B cell (primary cell): ENCODE measurements around the gene NFAT5. TPM values are rescaled to one million over a fixed set of nuclear protein-coding genes. Genes with fewer than 3 reads are reported as not detected.

ENCODE experiments used
- ATAC-seq: fragments of 200-7000 bp; cut with Tn5 transposase; one replicate; pipeline ENCODE4 v1.10.0; 2021; ENCODE audit warnings: low read depth, mild to moderate bottlenecking, moderate number of reproducible peaks, moderate library complexity
- CTCF ChIA-PET: fragments of 350-600 bp; sonication (Branson Sonifier 250); formaldehyde crosslinking; loops from one replicate; lab custom pipeline; 2021; ENCODE audit warnings: antibody characterized with exemption, inconsistent platforms; lab: Charles Lee
- POLR2A ChIA-PET: fragments of 350-600 bp; sonication (Branson Sonifier 250); formaldehyde crosslinking; loops from one replicate; lab custom pipeline; 2021; ENCODE audit warnings: antibody characterized with exemption; lab: Charles Lee
- DNase-seq: peaks from one replicate; pipeline ENCODE4 v3.0.0; 2013
- H2AFZ ChIP-seq: 2 replicates; pipeline ENCODE4 v1.6.1; 2012; ENCODE audit warnings: mild to moderate bottlenecking, low read depth, low read length; ENCODE audit not compliant: insufficient read depth, poor library complexity, severe bottlenecking
- H3K27ac ChIP-seq, 2 donors: 1 replicate in 1 of 2; 2 replicates in 1 of 2; pipeline ENCODE4 v1.5.1; 2012 to 2013; ENCODE audit warnings: low read length in 2 of 2, mild to moderate bottlenecking in 2 of 2, moderate library complexity in 1 of 2
- H3K27me3 ChIP-seq, 4 experiments: fragments of 200-600 bp in 1 of 4; sonication (generic) in 1 of 4; replicated peaks in 1 of 4; 1 replicate in 2 of 4; 2 replicates in 2 of 4; pipeline versions ENCODE4 v1.6.1 to v1.7.0; 2013 to 2016; ENCODE audit warnings: low read length in 3 of 4, mild to moderate bottlenecking in 2 of 4, mixed read lengths in 1 of 4, moderate library complexity in 1 of 4; ENCODE audit not compliant: insufficient read depth in 4 of 4, control insufficient read depth in 3 of 4; ENCODE audit errors: control extremely low read depth in 1 of 4
- H3K36me3 ChIP-seq, 2 experiments: replicated peaks in 1 of 2; 1 replicate in 1 of 2; 2 replicates in 1 of 2; pipeline versions ENCODE4 v1.6.1 to v1.7.1; 2013; ENCODE audit warnings: low read length in 1 of 2; ENCODE audit not compliant: insufficient read depth in 2 of 2, control insufficient read depth in 1 of 2; ENCODE audit errors: control extremely low read depth in 1 of 2, extremely low read depth in 1 of 2
- H3K4me1 ChIP-seq, 2 donors: fragments of 200-600 bp in 1 of 2; sonication (generic) in 1 of 2; 1 replicate in 1 of 2; 2 replicates in 1 of 2; pipeline versions ENCODE4 v1.5.1 to v1.6.1; 2013 to 2017; ENCODE audit warnings: low read length in 2 of 2; ENCODE audit not compliant: control insufficient read depth in 2 of 2, insufficient read depth in 2 of 2
- H3K4me2 ChIP-seq: replicated peaks from 2 replicates; pipeline ENCODE3; 2012; ENCODE audit warnings: mild to moderate bottlenecking, low read depth, low read length; ENCODE audit not compliant: poor library complexity, severe bottlenecking
- H3K4me3 ChIP-seq, 5 experiments: fragments of 200-600 bp in 1 of 5; sonication (generic) in 1 of 5; 1 replicate in 3 of 5; 2 replicates in 2 of 5; pipeline versions ENCODE4 v1.5.1 to v1.7.0; 2011 to 2016; ENCODE audit warnings: low read length in 4 of 5, mild to moderate bottlenecking in 4 of 5, low read depth in 2 of 5, control low read depth in 1 of 5, moderate library complexity in 1 of 5; ENCODE audit not compliant: insufficient read depth in 1 of 5; ENCODE audit errors: control extremely low read depth in 1 of 5, extremely low read depth in 1 of 5
- H3K79me2 ChIP-seq: fragments of 200-600 bp; sonication (generic); one replicate; pipeline ENCODE4 v1.6.0; 2016; ENCODE audit warnings: low read length; ENCODE audit not compliant: control insufficient read depth, insufficient read depth
- H3K9ac ChIP-seq: fragments of 200-600 bp; sonication (generic); 2 replicates; pipeline ENCODE4 v1.6.1; 2017; ENCODE audit warnings: mild to moderate bottlenecking, low read length, moderate library complexity
- H3K9me3 ChIP-seq, 3 donors: one replicate each; pipeline versions ENCODE4 v1.6.1 to v1.7.1; 2013; ENCODE audit warnings: low read length in 2 of 3; ENCODE audit not compliant: control insufficient read depth in 2 of 3, insufficient read depth in 1 of 3; ENCODE audit errors: control extremely low read depth in 1 of 3
- H4K20me1 ChIP-seq: 2 replicates; pipeline ENCODE4 v1.6.0; 2012; ENCODE audit warnings: mild to moderate bottlenecking, low read length; ENCODE audit not compliant: insufficient read depth, control insufficient read depth, poor library complexity, severe bottlenecking
- H3K27ac Mint-ChIP-seq: one replicate; pipeline ENCODE4 v1.8.0; 2021; ENCODE audit warnings: mixed read lengths
- H3K27me3 Mint-ChIP-seq: one replicate; pipeline ENCODE4 v1.8.0; 2021; ENCODE audit warnings: mixed read lengths
- H3K4me1 Mint-ChIP-seq: one replicate; pipeline ENCODE4 v1.8.0; 2021; ENCODE audit warnings: mixed read lengths
- H3K4me3 Mint-ChIP-seq: one replicate; pipeline ENCODE4 v1.8.0; 2021; ENCODE audit warnings: mixed read lengths
- H3K9me3 Mint-ChIP-seq: one replicate; pipeline ENCODE4 v1.8.0; 2022; ENCODE audit warnings: mixed read lengths; ENCODE audit not compliant: insufficient read depth
- EZH2 ChIP-seq: IDR thresholded peaks from 2 replicates; pipeline ENCODE4 v1.6.1; 2012; ENCODE audit warnings: borderline replicate concordance, low read depth, mild to moderate bottlenecking, moderate library complexity, low read length; ENCODE audit not compliant: insufficient read depth, poor library complexity, severe bottlenecking
- WGBS: methylation state at CpG from one replicate; pipeline ENCODE4 v1.1.5; 2013; ENCODE audit warnings: missing lambda C conversion rate; ENCODE audit not compliant: insufficient coverage; 5-methylcytosine and 5-hydroxymethylcytosine counted together
- intact Hi-C: fragments of 100-400 bp; cut with micrococcal nuclease; formaldehyde crosslinking; loops from one replicate; pipeline ENCODE4 v1.10.0; 2022
- polyA plus RNA-seq: library from polyadenylated mRNA; depleted of rRNA; stranded (reverse); fragments of >200 nt; gene quantifications from 2 replicates; pipeline ENCODE4 v1.2.3, GENCODE V29; 2012
- total RNA-seq, 2 donors: library from RNA; stranded (reverse); fragments of 120-200 nt in 1 of 2; gene quantifications; 1 replicate in 1 of 2; 2 replicates in 1 of 2; pipeline versions ENCODE4 v1.2.3 to v1.2.4, GENCODE V29; 2013 to 2022
- TF ChIP-seq, protein P1 (sequence below): fragments of 200-600 bp; IDR thresholded peaks from one replicate; pipeline ENCODE4 v1.8.0; 2022; ENCODE audit warnings: antibody characterized with exemption, mild to moderate bottlenecking

NFAT5 gene
- total and polyA plus RNA-seq, 2 donors (not counting 1 experiment from before 2014, with no cell fraction given): 6.3 to 50.0 TPM

DNA sequence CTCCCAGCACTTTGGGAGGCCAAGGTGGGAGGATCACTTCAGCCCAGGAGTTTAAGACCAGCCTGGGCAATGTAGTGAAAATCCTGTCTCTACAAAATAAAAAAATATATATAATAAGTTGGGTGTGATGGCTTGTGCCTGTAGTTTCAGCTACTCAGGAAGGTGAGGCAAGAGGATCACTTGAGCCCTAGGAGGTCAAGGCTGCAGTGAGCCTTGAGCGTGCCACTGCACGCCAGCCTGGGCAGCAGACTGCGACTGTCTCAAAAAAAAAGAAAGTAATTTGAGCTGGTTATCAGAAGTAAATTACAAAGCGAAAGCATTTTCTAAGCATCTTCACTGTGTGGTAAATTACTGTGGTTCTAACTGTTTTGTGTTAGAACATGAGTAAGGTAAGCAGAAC is 94.4 kb downstream of the NFAT5 start:
- Mint-ChIP-seq H3K27me3 (no peaks in the 10 kb centered on the region), H3K4me1 (no peaks in the 10 kb centered on the region), H3K4me3 (no peak overlapping the region), H3K9me3 (no peaks in the 10 kb centered on the region), H3K27ac (no peak overlapping the region)
- Histone ChIP-seq H3K27me3 (no peaks in the 10 kb centered on the region), H3K9me3 (no peaks in the 10 kb centered on the region), H3K27ac (no peak overlapping the region), H4K20me1 (no peaks in the 10 kb centered on the region), H3K79me2 (no peaks in the 10 kb centered on the region), H3K4me3 (no peak overlapping the region), H3K9ac (no peak overlapping the region), H3K4me2 (no peak overlapping the region), H3K4me1 (no peaks in the 10 kb centered on the region), H2AFZ (no peak overlapping the region), H3K36me3 (peaks cover 6 to 29% of the 10 kb centered on the region in 2 experiments)
- ChIA-PET POLR2A (no interaction called here), CTCF (no interaction called here)
- intact Hi-C loops: no loop called here
- WGBS: 94% methylated on average over 2 of the region's 4 CpGs
- no peak for ATAC-seq
- DNase-seq: no peak
- TF ChIP-seq, protein P1, sequence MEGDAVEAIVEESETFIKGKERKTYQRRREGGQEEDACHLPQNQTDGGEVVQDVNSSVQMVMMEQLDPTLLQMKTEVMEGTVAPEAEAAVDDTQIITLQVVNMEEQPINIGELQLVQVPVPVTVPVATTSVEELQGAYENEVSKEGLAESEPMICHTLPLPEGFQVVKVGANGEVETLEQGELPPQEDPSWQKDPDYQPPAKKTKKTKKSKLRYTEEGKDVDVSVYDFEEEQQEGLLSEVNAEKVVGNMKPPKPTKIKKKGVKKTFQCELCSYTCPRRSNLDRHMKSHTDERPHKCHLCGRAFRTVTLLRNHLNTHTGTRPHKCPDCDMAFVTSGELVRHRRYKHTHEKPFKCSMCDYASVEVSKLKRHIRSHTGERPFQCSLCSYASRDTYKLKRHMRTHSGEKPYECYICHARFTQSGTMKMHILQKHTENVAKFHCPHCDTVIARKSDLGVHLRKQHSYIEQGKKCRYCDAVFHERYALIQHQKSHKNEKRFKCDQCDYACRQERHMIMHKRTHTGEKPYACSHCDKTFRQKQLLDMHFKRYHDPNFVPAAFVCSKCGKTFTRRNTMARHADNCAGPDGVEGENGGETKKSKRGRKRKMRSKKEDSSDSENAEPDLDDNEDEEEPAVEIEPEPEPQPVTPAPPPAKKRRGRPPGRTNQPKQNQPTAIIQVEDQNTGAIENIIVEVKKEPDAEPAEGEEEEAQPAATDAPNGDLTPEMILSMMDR: no peak
- TF ChIP-seq EZH2: no peak

DNA sequence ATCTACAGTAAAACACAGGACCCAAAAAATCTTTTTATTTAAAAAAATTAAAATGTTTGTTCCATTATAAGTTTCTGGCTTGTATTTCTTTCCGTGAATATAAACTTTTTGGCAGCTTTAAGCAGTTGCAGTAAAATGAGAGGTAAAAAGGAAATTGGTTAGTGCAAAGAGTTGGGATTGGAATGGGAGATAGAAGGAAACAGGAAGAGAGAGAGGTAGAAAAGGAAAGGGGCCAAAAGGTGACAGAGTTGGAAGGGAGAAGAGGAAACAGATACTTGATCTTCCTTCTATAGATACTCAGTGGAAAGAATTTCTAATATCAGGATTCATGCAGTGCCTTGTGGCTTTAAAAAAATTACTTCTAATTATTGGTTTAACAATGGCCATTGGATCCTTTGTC is 97.1 kb downstream of the NFAT5 start:
- TF ChIP-seq, protein P1: no peak
- no peak for TF ChIP-seq EZH2
- H3K4me3 Mint-ChIP-seq: no peak overlapping the region
- H3K79me2 ChIP-seq: no peaks in the 10 kb centered on the region
- no CpG with 5 or more reads among the region's 1 CpG for WGBS
- H3K27ac Mint-ChIP-seq: no peak overlapping the region
- no peaks in the 10 kb centered on the region for H3K27me3 ChIP-seq
- H3K4me1 ChIP-seq: no peaks in the 10 kb centered on the region
- ChIA-PET POLR2A (no interaction called here), CTCF (interaction anchor here (1.2 kb wide), 1 partner anchor 267 kb away, joined by 5 read pairs; no protein-coding TSS in a partner anchor)
- H3K9me3 Mint-ChIP-seq: no peaks in the 10 kb centered on the region
- DNase-seq (no peak), ATAC-seq (no peak)
- no peak overlapping the region for H3K4me3 ChIP-seq
- H2AFZ ChIP-seq: no peak overlapping the region
- H3K9me3 ChIP-seq: no peaks in the 10 kb centered on the region
- no peak overlapping the region for H3K9ac ChIP-seq
- no peaks in the 10 kb centered on the region for H3K4me1 Mint-ChIP-seq
- H4K20me1 ChIP-seq: no peaks in the 10 kb centered on the region
- no peak overlapping the region for H3K4me2 ChIP-seq
- H3K36me3 ChIP-seq: peaks cover 0 to 22% of the 10 kb centered on the region in 2 experiments
- H3K27me3 Mint-ChIP-seq: no peaks in the 10 kb centered on the region
- intact Hi-C loops: no loop called here
- no peak overlapping the region for H3K27ac ChIP-seq
